NK-92 (cell line): ENCODE data around the gene CASKIN2.
A peak's percentile ranks its signal among the peaks of the same experiment; 100 is the strongest.
"Not testable (repeated sequence)": the region's sequence is repeated elsewhere in the genome, so short reads cannot be mapped to it uniquely, and the experiment has no call there.

ENCODE experiments used
- DNase-seq: peaks from one replicate; lab custom pipeline; 2025; ENCODE audit not compliant: unreplicated experiment; lab: John Stamatoyannopoulos, UW

CASKIN2 gene

DNA sequence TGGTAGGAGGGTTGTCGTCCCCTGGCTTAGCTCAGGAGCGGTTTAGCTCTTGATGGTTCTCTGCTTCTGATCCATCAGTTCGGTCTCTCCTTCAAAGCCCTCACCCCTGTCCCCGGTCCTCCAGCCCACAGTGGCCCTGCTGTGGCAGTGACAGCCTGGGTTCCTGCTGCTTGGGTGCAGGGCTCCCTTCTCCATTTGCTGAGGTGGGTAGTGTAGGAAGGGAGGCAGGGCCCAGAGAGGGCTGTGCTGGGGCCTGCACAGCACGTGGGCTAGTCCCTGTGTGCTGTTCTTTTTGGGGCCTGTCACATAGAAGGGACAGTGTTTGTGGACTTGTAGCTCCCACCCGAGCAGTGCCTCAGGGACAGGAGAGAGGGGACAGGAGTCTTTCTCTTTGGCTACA, 40.6 kb downstream of the CASKIN2 start:
- DNase-seq, result no peak

DNA sequence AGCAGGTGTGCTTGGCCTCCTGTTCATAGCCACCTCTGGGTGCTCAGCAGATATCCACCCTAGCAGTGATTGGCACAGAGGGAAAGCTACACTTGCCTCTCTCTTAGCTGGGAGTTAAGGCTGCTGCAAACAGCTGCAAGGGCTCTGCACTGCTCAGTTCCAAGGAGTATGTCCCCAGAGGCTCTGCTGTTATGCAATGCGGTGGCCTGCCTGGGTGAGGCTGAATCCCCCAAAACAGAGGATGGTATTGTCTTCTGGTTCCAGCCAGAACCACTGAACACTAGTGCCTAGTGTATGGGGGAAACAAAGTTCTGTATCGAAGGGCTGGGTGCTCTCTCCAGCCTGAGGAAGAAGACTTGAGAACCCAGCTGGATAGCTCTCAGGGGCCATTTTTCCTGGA, 42.1 kb downstream of the CASKIN2 start:
- no peak for DNase-seq

DNA sequence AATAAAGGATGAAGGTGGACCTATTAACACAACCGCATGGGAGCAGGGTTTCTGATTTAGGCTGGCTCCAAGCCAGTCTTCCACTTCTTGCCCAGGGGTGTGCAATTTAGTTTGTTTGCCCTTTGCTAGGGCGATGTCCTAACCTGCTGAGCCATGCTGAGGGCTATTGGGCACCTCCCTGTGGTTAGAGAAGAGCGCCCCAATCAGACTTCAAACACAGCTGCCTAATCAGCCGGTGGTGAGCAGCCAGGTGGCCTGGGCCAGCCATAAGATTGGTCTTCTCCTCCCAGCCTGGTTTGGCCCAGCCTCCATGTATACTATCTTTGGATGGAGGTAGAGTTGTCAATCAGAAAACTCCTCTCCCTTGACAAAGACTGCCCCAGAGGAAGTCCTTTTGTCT, 43.2 kb downstream of the CASKIN2 start:
- DNase-seq, result no peak

DNA sequence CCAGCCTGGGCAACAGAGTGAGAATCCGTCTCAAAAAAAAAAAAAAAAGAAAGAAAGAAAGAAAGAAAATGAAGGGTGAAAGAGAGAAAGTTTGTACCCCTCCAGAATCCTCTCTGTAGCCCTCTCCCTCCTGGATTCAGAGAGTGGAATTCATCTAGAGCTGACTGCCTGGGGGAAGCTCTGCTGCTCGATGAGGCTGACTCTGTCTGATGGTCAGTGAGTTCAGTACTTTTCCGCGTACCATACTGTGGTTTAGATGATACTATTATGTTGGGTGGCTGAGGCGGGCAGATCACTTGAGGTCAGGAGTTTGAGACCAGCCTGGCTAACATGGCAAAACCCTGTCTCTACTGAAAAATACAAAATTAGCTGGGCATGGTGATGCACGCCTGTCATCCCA, 44.1 kb downstream of the CASKIN2 start:
- no peak for DNase-seq

DNA sequence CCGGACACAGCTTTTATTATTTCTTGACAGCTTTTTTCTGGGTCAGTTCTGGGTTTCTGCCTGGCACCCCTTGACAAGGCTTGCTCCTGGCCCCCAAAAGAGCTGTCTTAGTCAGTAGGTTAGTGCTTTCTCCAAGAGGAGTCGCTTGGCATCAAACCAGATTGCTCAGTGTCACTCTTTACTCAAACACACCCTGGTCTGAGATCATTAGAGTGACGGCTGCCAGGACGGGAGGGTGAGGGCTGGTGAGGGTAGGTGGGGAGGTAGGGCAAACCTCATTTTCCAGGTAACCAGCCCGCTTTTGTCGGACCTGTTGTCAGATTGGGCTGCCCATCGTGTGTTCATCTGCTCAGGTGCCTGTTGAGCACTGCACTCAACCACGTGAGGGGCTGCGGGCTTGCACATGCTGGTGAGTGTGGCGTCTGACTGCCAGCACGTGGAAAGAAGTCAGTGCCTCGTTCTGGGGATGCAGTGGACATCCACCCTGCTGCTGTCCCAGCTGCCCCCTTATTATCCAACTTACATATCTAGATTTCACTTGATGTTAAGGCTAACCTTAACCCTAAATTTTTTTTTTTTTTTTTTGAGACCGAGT, 46.5 kb downstream of the CASKIN2 start:
- DNase-seq, result no peak

DNA sequence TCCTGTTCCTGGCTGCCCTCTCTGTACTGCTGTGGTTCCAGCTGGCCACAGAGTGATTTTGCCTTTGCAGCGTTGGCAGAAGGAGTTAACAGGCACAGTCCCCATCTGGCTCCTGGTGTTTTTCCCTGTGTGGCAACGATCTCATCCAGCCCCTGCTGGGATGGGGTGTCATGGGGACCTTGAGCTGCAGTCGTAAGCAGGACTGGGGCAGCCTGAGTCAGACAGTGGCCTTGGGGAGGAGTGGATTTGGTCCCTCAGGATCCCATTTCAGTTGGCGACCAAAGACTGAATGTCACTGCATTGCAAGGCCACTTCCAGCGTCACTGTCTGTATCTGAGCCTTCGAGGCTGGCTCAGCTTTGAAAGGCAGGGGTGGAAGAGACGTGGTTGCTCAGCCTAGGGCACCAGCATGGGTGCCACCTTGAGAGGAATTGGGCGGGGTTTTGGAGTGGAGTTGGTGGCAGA, 47.0 kb downstream of the CASKIN2 start:
- no peak for DNase-seq

DNA sequence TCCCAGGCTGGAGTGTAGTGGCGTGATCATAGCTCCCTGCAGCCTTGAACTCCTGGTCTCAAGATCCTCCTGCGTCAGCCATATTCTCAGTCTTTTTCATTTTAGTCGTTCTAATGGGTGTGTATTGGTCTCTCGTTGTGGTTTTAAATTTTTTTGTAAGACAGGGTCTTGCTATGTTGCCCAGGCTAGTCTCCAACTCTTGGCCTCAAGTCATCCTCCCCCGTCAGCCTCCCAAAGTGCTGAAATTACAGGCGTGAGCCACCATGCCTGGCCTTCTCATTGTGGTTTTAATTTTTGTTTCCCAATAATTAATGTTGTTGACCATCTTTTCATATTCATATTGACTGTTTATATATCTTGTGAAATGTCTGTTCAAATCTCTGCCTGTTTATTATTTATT, 50.3 kb downstream of the CASKIN2 start:
- DNase-seq, result no peak

DNA sequence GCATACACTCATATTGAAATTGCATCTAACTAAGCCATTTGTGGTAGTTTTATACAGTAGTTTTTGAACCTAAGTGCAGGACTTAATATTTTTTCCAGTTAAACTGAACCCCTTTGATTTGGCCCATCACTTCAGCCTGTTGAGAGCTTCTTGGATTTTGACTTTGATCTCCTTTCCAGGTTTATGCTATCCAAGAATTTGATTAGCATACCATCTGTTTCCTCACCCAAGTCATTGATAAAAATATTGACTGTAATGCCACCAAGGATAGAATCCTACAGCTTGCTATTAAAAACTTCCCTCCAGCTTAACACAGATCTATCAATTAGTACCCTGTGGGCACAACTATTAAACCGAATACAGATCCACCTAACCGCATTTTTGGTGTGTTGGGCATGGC, 51.7 kb downstream of the CASKIN2 start:
- DNase-seq, result no peak

DNA sequence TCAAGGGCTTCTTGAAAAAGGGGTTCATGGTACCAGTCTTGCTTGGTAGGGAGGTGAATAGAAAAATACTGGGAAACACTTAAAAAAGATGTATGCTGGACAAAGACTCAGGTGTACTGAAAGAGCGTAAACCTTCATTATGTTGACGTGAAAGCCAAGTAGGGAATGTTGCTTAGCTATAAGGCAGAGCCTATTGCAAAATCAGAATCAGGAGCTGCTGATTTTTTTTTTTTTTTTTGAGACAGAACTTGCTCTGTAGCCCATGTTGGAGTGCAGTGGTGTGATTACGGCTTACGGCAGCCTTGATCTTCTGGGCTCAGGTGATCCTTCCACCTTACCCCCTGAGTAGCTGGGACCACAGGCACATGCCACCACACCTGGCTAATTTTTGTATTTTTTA, 55.0 kb downstream of the CASKIN2 start:
- no peak for DNase-seq

DNA sequence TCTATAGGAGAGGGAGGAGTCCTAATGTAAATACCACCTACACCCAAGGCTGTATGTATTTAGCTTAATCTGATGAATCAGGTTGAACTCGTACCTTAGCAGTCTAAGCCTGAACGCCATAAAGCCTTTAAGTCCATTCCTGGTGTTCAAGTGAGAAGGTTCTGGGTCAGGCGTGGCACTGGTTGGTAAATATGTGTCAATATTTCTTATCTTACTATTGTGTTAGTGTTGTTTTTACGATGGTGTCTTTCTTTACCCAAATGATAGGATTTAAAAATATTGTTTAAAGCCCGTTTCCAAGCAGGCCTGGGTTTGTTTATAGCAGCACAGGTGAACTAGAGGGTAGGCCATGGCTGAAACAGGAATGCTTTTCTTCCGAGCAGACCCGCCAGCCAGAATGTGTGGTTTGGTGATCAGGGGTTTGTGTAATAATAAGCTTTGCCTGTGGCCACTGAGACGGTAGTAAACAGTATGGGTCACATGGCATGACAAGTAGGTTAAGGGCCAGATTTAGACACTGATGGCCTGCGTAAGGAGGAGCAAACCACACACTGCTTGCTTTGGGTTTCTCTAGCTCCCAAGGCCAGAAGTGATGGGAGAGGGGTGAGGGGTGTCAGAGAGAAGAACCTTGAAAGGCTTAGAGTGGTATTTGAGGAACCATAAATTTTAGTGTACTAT, 55.6 kb downstream of the CASKIN2 start:
- DNase-seq, result no peak

DNA sequence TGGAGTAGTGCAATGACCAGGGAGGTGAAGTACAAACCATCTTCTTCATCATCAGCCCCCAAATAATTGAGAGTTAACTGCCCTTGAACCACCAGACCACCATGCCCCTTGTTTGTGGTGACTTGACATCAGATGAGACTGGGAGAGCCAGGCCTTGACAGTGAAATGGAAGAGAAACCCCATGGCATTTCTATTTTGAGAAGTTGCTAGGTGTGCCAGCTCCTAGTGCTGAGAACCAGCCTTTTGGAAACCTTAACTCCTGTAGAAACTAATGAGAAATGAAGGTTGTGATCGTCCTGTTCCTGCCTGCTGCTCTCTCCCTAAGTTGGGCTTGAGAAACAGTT, 56.1 kb downstream of the CASKIN2 start:
- DNase-seq, result no peak

DNA sequence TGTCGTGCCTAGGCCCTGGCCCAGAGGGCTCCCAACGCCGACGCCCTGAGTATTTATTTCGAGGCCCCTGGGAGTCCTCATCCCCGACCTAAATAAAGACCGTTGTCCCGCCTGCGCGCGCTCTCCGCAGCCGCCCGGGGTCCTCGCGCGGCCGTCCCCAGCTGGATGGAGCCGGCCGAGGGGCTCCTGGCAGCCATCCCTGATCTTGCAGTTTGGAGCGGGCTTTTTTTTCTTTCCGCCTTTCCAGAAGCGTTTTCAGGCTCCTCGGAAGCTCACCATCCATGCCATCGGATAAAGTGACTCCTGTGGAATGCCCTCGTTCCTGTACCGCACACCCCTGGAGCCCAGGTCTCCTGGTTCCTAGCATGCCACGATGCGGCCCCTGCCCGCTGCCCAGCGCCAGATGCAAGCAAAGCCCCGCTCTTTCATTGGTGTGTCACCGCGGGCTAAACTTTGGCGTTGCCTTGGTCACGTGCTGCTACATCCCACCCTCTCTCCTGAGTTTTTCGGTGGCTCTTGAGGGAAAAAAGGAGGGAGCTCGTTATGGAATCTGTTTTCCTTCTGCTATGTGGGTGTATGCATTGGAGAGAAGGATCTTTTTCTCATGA, 58.2 kb downstream of the CASKIN2 start:
- no peak for DNase-seq

DNA sequence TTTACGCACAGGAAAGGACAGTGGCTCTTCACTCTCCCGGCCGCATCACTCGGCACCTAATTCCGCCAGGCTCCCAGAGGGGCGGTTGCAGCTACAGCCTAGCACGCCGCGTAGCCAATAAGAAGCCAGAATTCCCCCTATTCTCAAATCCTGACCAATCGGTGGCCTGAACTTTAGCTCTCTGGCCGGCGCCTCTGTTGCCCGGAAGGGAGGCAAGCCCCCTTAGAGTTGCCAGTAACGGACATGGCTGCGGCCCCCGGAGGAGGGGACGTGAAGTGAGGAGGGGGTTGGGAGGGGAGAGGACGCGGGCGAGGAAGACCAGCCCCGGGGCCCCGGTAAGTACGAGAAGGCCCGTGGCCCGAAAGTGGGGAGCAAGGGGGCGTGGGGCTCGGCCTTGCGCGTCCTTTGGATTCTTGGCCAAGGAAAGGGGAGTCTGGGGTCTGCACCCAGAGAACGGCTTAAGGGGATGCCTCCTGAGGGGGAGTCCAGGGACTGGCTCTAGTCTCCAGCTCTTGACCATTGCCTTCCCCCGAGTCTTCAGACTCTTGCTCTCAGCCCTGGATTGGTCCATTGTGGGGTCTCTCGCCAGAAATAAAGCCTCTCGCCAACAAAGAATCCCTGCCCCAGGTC, 58.8 kb downstream of the CASKIN2 start, which contains the start of gene TMEM94:
TSS of gene TMEM94 (plus strand) at position 219 of the 630 bp plus-strand sequence. CDS start 15,271 bp downstream, outside the sequence.
- peak; percentile 44 for DNase-seq

DNA sequence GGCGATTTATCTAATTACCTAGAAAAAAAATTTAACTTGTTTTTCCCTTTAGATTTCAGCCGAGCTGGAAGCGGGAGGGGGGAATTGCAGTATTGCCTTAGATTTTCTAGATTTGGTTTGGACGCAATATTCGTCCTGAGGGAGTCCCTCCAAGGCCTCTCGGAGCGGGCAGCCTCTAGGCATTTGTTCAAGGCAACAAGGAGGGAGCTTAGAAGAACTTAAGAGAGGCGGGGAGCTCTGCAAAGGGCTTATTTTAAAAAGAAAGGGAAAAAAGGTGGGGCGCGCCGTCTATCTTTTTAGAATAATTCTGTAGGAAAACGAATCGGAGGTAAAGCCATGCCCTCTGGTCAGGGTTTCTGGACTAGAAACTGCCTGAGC, 59.3 kb downstream of the CASKIN2 start:
- no peak for DNase-seq

DNA sequence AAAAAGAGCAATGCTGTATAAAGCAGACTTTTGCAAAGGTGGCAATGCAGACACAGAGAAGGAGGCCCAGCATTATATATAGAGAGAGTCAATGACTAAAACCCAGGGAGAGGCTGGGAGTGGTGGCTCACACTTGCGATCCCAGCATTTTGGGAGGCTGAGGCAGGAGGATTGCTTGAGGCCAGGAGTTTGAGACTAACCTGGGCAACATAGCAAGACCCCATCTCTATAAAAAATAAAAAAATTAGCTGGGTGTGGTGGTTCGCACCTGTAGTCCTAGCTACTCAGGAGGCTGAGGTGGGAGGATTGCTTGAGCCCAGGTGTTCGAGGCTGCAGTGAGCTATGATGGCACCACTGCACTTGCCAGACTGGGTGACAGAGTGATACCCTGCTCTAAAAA, 60.7 kb downstream of the CASKIN2 start:
- not testable (repeated sequence) for DNase-seq

DNA sequence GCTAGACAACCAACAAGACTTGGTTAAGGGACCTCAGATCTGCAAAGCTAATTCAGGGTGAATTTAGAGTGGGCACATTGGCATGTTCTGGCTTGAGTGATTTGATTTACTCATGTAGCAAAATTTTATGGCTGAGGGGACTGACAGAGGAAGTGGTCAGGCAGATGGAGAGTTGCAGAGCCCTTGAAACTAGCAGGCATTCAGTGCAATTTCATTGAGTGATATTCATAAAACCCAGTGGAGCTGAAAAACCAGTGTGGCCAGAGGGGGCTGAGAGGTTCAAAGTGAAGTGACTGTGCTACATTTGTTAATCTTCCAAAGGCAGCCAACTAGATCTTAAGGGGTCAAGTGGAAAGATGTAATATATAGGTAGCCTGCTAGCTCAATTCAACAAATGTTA, 61.1 kb downstream of the CASKIN2 start:
- DNase-seq, result no peak

DNA sequence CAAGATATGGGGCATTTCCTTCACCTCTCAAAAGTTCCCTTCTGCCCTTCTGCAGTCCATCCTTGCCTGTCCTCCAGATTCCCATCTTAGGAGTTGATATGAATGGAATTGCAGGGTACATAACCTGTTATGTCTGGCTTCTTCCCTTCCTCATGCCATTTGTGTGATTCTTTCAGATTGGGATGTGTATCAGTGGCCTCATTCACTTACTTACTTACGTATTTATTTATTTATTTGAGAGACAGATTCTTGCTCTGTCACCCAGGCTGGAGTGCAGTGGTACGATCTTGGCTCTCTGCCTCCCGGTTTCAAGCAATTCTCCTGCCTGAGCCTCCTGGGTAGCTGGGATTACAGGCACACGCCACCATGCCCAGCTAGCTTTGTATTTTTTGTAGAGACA, 65.1 kb downstream of the CASKIN2 start:
- DNase-seq, result no peak
